ENCODE measurements around the gene KLF3.

KLF3 gene

GRCh38 chr4:38683276-38683675, 19.3 kb downstream of the KLF3 start:
- no peak for DNase-seq (ENCODE audit: low spot score)
- TF ChIP-seq, protein P1, sequence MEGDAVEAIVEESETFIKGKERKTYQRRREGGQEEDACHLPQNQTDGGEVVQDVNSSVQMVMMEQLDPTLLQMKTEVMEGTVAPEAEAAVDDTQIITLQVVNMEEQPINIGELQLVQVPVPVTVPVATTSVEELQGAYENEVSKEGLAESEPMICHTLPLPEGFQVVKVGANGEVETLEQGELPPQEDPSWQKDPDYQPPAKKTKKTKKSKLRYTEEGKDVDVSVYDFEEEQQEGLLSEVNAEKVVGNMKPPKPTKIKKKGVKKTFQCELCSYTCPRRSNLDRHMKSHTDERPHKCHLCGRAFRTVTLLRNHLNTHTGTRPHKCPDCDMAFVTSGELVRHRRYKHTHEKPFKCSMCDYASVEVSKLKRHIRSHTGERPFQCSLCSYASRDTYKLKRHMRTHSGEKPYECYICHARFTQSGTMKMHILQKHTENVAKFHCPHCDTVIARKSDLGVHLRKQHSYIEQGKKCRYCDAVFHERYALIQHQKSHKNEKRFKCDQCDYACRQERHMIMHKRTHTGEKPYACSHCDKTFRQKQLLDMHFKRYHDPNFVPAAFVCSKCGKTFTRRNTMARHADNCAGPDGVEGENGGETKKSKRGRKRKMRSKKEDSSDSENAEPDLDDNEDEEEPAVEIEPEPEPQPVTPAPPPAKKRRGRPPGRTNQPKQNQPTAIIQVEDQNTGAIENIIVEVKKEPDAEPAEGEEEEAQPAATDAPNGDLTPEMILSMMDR (IDR thresholded peaks at IDR 0.05; ENCODE audit: borderline replicate concordance, control extremely low read depth, extremely low read depth, insufficient read depth, missing control alignments): no peak
- in situ Hi-C loops (cut with MboI; ENCODE audit: low sequenced_read_pairs, unreplicated experiment): no loop called here

DNA sequence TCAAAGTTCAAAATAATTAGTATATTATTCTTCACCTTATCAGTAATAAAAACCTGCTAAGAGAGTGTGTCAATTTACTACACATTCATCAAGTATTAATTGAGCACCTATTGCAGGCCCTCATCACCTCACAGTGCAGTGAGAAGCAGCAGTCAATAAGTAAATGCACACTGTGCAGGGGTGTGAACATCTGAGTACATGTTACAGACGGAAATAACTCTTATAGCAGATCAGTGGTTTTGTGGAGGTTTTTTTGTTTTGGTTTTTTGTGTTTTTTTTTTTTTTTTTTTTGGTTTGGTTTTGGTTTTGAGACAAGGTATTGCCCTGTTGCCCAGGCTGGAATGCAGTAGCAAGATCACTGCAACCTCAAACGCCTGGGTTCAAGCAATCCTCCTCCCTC, 20.3 kb downstream of the KLF3 start:
- in situ Hi-C loops (cut with MboI; ENCODE audit: low sequenced_read_pairs, unreplicated experiment): no loop called here
- no peak for DNase-seq (ENCODE audit: low spot score)
- TF ChIP-seq, protein P1 (IDR thresholded peaks at IDR 0.05; ENCODE audit: borderline replicate concordance, control extremely low read depth, extremely low read depth, insufficient read depth, missing control alignments): no peak

GRCh38 chr4:38684951-38685844, 21.2 kb downstream of the KLF3 start:
- in situ Hi-C loops (cut with MboI; ENCODE audit: low sequenced_read_pairs, unreplicated experiment): no loop called here
- TF ChIP-seq, protein P1 (IDR thresholded peaks at IDR 0.05; ENCODE audit: borderline replicate concordance, control extremely low read depth, extremely low read depth, insufficient read depth, missing control alignments): no peak
- no peak for DNase-seq (ENCODE audit: low spot score)

DNA sequence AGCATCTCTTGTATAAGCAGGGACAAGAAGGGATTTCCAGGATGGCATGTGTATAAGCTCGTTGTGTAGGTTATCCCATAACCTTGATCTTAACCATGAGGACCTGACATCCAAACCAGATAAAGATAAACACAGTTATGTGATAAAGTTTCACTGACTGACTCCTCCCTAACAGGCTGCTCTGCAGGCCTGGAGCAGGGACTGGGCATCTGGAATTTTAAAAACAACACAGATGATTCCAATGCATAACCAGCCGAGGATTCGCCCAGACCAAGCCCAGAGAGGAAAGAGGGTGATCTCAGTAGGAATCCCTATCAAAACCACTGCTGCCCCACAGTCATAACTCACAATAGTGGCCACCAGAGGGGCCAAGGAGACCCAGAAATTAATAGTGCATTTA, 22.7 kb downstream of the KLF3 start:
- TF ChIP-seq, protein P1 (IDR thresholded peaks at IDR 0.05; ENCODE audit: borderline replicate concordance, control extremely low read depth, extremely low read depth, insufficient read depth, missing control alignments): no peak
- in situ Hi-C loops (cut with MboI; ENCODE audit: low sequenced_read_pairs, unreplicated experiment): no loop called here
- DNase-seq (ENCODE audit: low spot score): no peak

DNA sequence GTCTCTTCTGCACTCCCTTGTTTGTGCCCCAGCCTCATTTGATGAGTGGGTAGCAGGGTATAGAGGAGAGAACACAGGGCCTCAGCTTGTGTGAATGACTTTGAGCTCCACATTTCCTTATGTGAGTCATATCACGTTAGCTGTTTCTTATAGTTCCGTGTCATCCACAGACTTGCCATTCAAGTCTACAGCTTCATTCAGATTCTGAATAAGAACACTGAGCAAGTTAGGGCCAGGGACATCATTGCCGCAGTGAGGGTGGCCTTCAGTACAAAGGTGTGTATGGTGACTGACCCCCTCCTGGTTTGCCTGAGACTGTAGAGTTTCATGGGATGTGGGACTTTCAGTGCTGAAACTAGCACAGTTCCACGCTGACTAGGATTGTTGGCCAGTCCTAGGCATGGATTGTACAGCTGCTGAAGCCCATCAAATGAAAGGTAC, 23.6 kb downstream of the KLF3 start:
- TF ChIP-seq, protein P1 (IDR thresholded peaks at IDR 0.05; ENCODE audit: borderline replicate concordance, control extremely low read depth, extremely low read depth, insufficient read depth, missing control alignments): no peak
- in situ Hi-C loops (cut with MboI; ENCODE audit: low sequenced_read_pairs, unreplicated experiment): no loop called here
- no peak for DNase-seq (ENCODE audit: low spot score)

GRCh38 chr4:38688676-38689355, 24.8 kb downstream of the KLF3 start:
- in situ Hi-C loops (cut with MboI; ENCODE audit: low sequenced_read_pairs, unreplicated experiment): no loop called here
- TF ChIP-seq, protein P1 (IDR thresholded peaks at IDR 0.05; ENCODE audit: borderline replicate concordance, control extremely low read depth, extremely low read depth, insufficient read depth, missing control alignments): no peak
- no peak for DNase-seq (ENCODE audit: low spot score)

Measured in GM13976 (cell line).